Peyer's patch (tissue), 4 donors: Measurements from ENCODE around the gene NTN1. TPM values are rescaled to one million over a fixed set of nuclear protein-coding genes. Genes with fewer than 3 reads are reported as not detected.

Source experiments
- DNase-seq, 3 donors: peaks; one replicate each; pipeline ENCODE4 v3.0.0-alpha.2; 2017 to 2019
- H3K27ac ChIP-seq, 4 donors: fragments of 200-600 bp; sonication (generic); one replicate each; pipeline ENCODE4 v1.5.1; 2016 to 2019
- H3K27me3 ChIP-seq, 2 donors: fragments of 200-600 bp; sonication (generic); one replicate each; pipeline ENCODE4 v1.5.1; 2019
- H3K36me3 ChIP-seq, 3 donors: fragments of 200-600 bp; sonication (generic); one replicate each; pipeline ENCODE4 v1.5.1; 2016 to 2019
- H3K4me1 ChIP-seq, 4 donors: fragments of 200-600 bp; sonication (generic); one replicate each; pipeline ENCODE4 v1.5.1; 2016 to 2019
- H3K4me3 ChIP-seq, 4 donors: fragments of 200-600 bp; sonication (generic); 1 replicate in 3 of 4; 2 replicates in 1 of 4; pipeline ENCODE4 v1.5.1; 2016 to 2019; ENCODE audit warnings: mild to moderate bottlenecking in 1 of 4
- H3K9me3 ChIP-seq, 4 donors: fragments of 200-600 bp; sonication (generic); one replicate each; pipeline ENCODE4 v1.5.1; 2016 to 2019; ENCODE audit warnings: mild to moderate bottlenecking in 1 of 4
- CTCF ChIP-seq, 6 experiments: fragments of 450-650 bp in 4 of 6; fragments of 200-600 bp in 2 of 6; sonication (generic) in 1 of 6; IDR thresholded peaks; one replicate each; pipeline ENCODE4 v1.5.1; 2017 to 2019; ENCODE audit warnings: antibody characterized with exemption in 6 of 6, mild to moderate bottlenecking in 3 of 6, moderate library complexity in 1 of 6
- POLR2A ChIP-seq, 2 donors: fragments of 450-650 bp; IDR thresholded peaks; one replicate each; pipeline ENCODE4 v1.5.1; 2017; ENCODE audit warnings: antibody characterized with exemption in 2 of 2, mild to moderate bottlenecking in 2 of 2, moderate library complexity in 2 of 2
- total RNA-seq, 4 donors: library from RNA; depleted of rRNA; stranded (reverse); fragments of >200 nt; gene quantifications; one replicate each; pipeline ENCODE4 v1.1.0, GENCODE V29; 2016

Gene NTN1
- total RNA-seq, 4 donors from 2014 or later = 4.0 to 17.3 (median 10.9) TPM

GRCh38 chr17:8997994-8998628, 23.2 kb upstream of the NTN1 start:
- Histone ChIP-seq H3K27ac (no peak overlapping the region), H3K36me3 (no peaks in the 10 kb centered on the region), H3K4me1 (peaks cover 0 to 10% (median 6%) of the 10 kb centered on the region in 4 donors), H3K9me3 (no peaks in the 10 kb centered on the region), H3K4me3 (no peak overlapping the region), H3K27me3 (peaks cover 0 to 2% of the 10 kb centered on the region in 2 donors)
- TF ChIP-seq POLR2A (IDR thresholded peaks at IDR 0.05) (no peak), CTCF (IDR thresholded peaks at IDR 0.05) (peak; percentile 81 to 97 (median 90))
- DNase-seq = peak; percentile 75 to 90 (median 76)

- no peak overlapping the region for H3K4me3 ChIP-seq
- H3K36me3 ChIP-seq = no peaks in the 10 kb centered on the region
- no peaks in the 10 kb centered on the region for H3K9me3 ChIP-seq
- DNase-seq = no peak
- H3K27me3 ChIP-seq = peaks cover 0 to 19% of the 10 kb centered on the region in 2 donors
- TF ChIP-seq CTCF (IDR thresholded peaks at IDR 0.05) (no peak), POLR2A (IDR thresholded peaks at IDR 0.05) (no peak)
- H3K27ac ChIP-seq = no peak overlapping the region
- H3K4me1 ChIP-seq = peaks cover 0 to 29% (median 17%) of the 10 kb centered on the region in 4 donors
Measured at GRCh38 chr17:9001559-9001958, 19.8 kb upstream of the NTN1 start.

GRCh38 chr17:9002227-9002605, 19.1 kb upstream of the NTN1 start:
- Histone ChIP-seq H3K4me1 (peaks cover 0 to 29% (median 17%) of the 10 kb centered on the region in 4 donors), H3K27me3 (peaks cover 0 to 19% of the 10 kb centered on the region in 2 donors), H3K9me3 (no peaks in the 10 kb centered on the region), H3K36me3 (no peaks in the 10 kb centered on the region), H3K27ac (no peak overlapping the region), H3K4me3 (no peak overlapping the region)
- no peak for TF ChIP-seq POLR2A (IDR thresholded peaks at IDR 0.05)
- no peak for TF ChIP-seq CTCF (IDR thresholded peaks at IDR 0.05)
- no peak for DNase-seq

- no peaks in the 10 kb centered on the region for H3K36me3 ChIP-seq
- H3K27ac ChIP-seq = peak overlapping the region in 1 of 4 donors; percentile 67
- peaks cover 0 to 19% of the 10 kb centered on the region in 2 donors for H3K27me3 ChIP-seq
- H3K4me3 ChIP-seq = peak overlapping the region; percentile 17 to 63 (median 52)
- no peaks in the 10 kb centered on the region for H3K9me3 ChIP-seq
- H3K4me1 ChIP-seq = peaks cover 0 to 29% (median 17%) of the 10 kb centered on the region in 4 donors
- peak in 1 of 3 donors; percentile 53 for DNase-seq
- TF ChIP-seq POLR2A (IDR thresholded peaks at IDR 0.05) = no peak
- peak in 5 of 6 experiments; percentile 9 to 28 (median 22) for TF ChIP-seq CTCF (IDR thresholded peaks at IDR 0.05)
Measured at GRCh38 chr17:9002606-9003354, 18.5 kb upstream of the NTN1 start.

GRCh38 chr17:9003355-9004131, 17.8 kb upstream of the NTN1 start:
- Histone ChIP-seq H3K27me3 (peaks cover 0 to 19% of the 10 kb centered on the region in 2 donors), H3K27ac (peak overlapping the region in 1 of 4 donors; percentile 67), H3K4me1 (peaks cover 0 to 29% (median 17%) of the 10 kb centered on the region in 4 donors), H3K4me3 (peak overlapping the region; percentile 17 to 63 (median 52)), H3K36me3 (no peaks in the 10 kb centered on the region), H3K9me3 (no peaks in the 10 kb centered on the region)
- no peak for DNase-seq
- no peak for TF ChIP-seq POLR2A (IDR thresholded peaks at IDR 0.05)
- TF ChIP-seq CTCF (IDR thresholded peaks at IDR 0.05) = no peak
